Measurements from ENCODE around the gene ENTPD6. TPM values are rescaled to one million over a fixed set of nuclear protein-coding genes. Genes with fewer than 3 reads are reported as not detected.
"Not testable (repeated sequence)": the region's sequence is repeated elsewhere in the genome, so short reads cannot be mapped to it uniquely, and the experiment has no call there.

The ENTPD6 gene
- 29.3 and 32.4 TPM in 2 replicates for total RNA-seq (2014; rRNA removed; shearing (Covaris generic))

GRCh38 chr20:25195014-25195961 is at the start of gene ENTPD6:
Gene ENTPD6, plus strand, starts transcription at chr20:25195712. Its CDS starts 10,825 bp downstream, at chr20:25206537.
- peak; percentile 83 for DNase-seq (ENCODE audit: low read depth)

- DNase-seq (ENCODE audit: low read depth), result no peak
Observed at GRCh38 chr20:25146976-25147375, 48.5 kb upstream of the ENTPD6 start.

DNA sequence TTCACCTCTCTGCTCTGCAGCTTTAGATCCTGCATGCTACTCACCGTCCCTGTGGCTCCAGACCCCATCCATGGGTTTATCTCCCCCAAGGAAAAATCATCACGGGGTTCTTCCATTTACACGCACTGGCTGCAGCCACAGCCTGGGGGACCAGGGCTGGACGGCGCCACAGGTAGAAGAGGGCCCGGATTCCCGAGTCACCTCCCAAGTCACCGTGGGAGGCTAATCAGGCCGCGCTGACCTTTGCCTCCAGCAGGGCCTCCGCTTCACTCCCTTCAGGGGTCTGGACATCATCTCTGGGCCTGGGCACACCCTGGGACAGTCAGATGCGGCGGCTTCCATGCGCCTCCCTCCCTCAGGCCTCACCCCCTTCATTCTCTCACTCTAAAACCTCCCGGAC is 47.8 kb upstream of the ENTPD6 start:
- DNase-seq (ENCODE audit: low read depth), result no peak

DNA sequence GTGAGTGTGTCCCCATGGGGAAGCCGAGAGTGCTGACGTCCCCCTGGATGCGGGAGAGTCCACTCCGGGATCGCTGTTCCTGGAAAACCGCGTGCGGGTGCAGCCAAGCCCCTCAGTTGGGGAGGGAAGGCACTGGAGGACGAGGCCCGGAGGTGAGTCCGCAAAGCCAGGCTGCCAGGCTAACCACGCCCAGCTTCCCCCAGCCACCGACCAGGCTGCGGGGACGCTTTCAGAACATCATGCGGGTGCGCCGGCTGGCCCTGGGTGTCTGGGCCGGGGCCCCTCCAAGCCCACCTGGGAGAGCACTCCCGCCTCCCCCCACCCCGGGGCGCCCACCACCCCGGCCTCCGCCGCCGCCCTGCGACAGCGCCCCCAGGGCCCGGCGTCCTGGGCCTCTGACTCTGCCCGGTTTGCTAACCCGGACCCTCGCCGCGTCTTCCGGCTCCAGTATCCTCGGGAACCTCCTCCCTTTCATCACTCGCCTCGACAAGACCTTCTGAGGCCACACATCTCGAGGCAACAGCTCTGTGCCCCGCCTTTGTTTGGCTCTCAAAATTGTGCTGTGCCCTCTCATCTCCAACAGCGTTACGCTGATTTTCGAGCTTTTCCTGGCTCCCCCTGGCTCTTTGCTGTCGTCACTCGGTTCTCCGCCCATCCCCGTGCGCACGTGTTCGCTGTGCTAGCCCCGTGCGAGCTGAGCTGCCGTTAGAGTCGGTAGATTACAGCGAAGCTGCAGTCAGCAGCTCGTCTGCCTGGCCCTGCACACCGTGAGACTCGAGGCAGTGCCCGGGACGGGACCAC is 47.1 kb upstream of the ENTPD6 start:
- DNase-seq (ENCODE audit: low read depth), result peak; percentile 49

DNA sequence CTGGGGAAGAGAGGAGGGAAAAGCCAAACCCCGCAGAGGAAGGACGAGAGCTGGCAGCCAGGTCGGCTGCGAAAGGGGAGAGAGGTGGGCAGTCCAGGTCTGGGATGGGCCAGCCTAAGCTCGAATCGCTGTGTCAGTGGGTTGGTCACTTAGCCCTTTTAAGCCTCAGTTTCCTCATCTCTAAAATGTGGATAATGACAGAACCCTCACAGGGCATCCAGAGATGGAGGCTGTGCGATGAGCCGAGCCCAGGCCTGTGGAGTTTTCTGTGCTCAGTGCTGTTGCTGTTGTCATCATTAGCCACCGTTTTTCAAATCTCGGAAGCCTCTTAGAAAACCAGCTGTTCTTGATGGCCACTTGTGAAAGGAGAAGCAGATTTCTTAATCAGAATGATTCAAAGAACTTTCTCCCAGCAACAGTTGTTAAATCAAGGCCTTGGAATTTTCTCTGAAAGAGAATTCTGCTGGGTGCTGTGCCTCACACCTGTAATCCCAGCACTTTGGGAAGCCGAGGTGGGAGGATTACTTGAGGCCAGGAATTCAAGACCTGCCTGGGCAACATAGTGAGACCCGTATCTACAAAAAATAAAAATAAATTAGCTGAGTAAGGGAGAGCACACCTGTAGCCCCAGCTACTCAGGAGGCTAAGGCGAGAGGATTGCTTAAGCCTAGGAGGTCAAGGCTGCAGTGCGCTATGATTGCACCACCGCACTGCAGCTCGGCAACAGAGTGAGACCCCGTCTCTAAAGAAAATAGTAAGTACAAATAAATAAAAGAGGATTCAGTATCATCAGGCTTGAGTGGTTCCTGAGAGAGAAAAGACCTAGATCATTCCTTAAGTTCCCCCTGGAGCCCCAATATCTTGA is 46.3 kb upstream of the ENTPD6 start:
- DNase-seq (ENCODE audit: low read depth), result no peak

DNA sequence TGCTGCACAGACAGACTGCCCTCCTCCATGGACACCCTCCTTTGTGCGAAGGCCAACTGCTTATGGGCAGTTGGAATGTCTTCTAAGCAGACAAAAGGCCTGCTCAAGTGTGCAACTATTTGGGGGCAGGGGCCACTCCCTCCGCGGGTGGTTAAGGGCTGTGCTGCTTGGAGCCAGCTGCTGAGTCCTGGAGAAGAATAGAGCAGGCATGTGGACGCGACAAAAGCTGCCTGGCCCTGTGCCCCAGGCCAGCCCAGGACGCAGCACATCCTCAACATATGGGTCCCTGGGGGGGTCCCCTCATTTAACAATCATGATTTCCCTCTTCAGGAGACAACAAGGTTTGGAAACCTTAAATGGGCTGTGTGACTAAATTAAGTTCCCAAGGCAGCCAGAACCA is 45.5 kb upstream of the ENTPD6 start:
- no peak for DNase-seq (ENCODE audit: low read depth)

DNA sequence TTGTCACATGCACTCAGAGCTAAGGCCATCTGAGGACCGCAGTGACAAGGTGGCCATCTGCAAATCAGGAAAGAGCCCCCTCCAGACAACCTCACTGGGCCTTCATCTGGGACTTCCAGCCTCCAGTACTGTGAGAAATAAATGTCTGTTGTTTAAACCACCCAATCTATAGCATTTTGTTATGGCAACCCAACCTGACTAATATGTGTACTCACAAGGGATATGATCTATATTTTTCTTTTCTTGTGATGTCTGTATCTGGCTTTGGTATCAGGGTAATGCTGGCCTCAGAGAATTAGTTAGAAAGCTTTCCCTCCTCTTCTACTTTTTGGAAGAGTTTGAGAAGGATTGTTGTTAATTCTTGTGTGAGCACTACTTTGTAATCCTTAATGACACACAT is 37.5 kb upstream of the ENTPD6 start:
- no peak for DNase-seq (ENCODE audit: low read depth)

GRCh38 chr20:25160467-25160866 is 35.0 kb upstream of the ENTPD6 start:
- no peak for DNase-seq (ENCODE audit: low read depth)

GRCh38 chr20:25160897-25161296 is 34.6 kb upstream of the ENTPD6 start:
- DNase-seq (ENCODE audit: low read depth), result no peak

DNA sequence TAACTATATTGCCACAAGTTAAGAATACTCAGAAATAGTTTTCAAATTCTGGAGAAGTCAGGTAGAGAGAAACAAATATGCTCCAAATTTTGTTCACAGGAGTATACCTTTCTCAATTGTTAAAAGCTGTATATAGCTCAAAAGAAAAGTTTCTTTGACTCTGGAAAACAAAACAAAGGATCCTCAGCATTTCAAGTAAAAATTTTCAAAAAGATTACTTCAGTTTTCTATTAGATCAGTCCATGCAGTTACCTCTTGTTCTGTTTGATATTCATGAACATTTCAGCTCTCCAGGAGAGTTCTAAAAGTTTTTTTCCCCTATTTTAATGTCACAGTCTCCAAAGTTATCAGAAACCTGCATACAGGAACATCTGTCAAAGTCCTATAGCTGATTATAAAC is 30.4 kb upstream of the ENTPD6 start:
- no peak for DNase-seq (ENCODE audit: low read depth)

- not testable (repeated sequence) for DNase-seq (ENCODE audit: low read depth)
Observed at GRCh38 chr20:25166105-25166782, 29.3 kb upstream of the ENTPD6 start.

DNA sequence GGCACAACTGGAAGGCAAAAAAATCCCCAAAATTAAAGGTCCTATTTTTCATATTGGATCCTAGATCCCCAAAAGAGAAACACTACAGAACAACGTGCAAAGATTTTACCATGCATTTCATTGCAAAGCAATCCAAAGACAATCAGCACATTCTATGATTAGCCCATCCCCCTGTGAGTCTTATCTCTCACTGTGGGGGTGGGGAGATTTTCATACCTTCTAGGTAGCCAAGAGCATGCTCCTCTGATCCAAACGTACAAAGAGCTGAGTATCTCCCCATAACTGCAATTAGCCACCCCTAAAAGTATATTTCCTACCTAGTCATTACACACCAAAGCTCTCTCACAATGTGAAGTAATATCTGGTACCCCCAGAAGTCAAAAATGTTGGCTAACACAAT is 22.2 kb upstream of the ENTPD6 start:
- no peak for DNase-seq (ENCODE audit: low read depth)

- DNase-seq (ENCODE audit: low read depth), result peak; percentile 43
Observed at GRCh38 chr20:25173886-25174308, 21.6 kb upstream of the ENTPD6 start.

GRCh38 chr20:25176184-25176583 is 19.3 kb upstream of the ENTPD6 start:
- no peak for DNase-seq (ENCODE audit: low read depth)

DNA sequence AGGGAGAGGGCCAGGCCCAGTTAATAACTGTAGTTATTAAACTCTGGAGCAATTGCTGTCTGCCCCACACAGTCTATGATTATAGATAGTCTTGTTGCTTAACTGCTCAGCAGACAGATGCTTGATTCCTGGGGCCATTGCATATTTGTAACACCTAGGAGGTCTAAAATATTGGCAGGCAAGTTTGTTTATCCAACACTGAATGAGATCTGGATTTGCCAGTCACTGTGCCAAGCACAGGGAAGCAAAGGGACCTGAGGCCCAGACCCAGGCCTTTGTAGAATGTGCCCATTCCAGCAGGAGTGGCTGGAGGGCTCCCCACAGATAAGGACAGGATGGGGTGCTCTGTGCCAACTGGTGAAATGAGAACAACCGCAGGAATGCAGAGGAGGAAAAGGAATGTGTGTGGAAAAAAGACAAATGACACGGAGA is 17.6 kb upstream of the ENTPD6 start:
- peak; percentile 83 for DNase-seq (ENCODE audit: low read depth)

DNA sequence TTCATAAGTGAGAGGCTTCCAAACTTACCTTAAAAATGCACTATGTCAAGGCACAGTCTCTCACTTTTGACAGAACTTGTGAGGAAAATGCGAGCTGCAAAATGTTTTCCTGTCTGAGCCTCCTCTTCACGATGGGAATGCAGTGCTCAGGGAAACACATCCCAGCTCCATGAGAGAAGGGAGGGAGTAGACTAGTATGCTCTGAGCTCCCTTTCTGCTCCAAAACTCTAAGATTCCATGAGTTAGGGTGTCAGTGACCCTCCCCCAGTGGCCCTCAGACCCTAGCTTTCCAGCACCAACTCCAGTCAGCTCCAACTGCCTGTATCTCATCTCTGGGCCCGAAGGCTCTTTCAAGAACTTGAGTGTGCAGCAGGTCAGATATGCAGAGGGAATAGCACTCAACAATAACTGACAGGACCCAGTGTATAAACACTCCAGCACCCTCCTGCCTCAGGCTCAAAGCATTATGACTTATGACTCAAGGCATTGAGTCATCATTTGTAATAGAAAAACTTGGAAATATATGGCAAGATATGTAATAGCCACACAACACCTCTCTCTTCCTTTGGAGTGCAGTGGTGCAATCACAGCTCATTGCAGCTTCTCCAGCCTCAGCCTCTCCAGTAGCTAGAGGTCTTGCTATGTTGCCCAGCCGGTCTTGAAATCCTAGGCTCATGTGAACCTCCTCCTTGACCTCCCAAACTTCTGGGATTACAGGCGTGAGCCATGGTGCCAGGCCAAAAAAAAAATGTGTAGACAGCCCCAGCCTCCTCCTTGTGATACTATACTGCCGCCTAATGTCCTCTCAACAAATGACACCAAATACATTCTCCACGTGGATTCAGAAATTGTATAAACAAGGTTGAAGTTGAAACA is 16.7 kb upstream of the ENTPD6 start:
- peak; percentile 92 for DNase-seq (ENCODE audit: low read depth)

DNA sequence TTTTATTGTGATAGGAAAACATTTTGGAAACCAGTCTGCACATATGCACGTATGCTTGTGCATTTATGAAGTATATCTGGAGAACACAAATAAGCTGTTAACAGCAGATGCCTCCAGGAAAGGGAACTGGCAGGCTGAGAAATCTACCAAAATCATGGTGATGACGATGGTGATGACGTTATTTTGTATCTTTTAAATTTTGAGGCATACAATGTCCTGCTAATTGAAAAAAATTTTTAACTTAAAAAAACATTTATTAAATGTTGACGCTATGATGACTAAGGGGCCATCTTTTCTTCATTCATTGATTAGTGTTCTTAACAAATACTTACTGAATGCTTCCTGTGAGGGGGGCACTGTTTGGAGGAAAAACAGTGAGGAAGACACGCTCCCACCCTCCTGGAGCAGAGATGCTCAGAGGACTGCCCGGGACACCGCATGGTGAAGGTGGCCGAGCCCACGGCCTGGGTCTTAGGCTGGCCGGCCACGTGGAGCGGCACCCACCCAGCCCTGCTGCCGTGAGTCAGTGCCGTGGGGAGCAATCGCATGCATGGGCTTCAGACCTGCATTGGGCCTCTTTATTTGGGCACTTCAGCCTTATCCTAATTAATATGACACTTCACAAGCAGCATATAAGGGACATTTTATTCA is 15.9 kb upstream of the ENTPD6 start:
- DNase-seq (ENCODE audit: low read depth), result no peak

GRCh38 chr20:25184391-25184790 is 11.1 kb upstream of the ENTPD6 start:
- DNase-seq (ENCODE audit: low read depth), result not testable (repeated sequence)

DNA sequence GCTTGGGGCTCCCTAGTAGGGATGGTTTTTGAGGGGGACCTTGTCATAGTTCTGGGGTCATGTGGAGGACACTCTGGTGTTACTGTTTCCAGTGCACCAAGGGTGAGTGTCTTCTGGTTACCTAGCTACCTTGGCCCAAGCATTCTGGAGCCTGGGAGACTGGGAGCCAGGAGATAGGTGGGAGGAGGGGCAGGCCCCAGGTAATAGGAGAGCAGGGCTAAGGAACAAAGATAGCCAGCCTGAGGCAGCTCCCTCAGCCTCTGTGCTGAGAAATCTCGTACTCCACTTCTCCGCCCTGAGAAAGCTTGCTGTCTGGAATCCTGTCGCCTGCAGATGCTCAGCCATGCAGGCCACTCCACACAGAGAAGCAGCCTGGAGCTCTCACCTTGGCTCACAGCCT is 8.3 kb upstream of the ENTPD6 start:
- DNase-seq (ENCODE audit: low read depth), result no peak

Data from RPMI7951 (cell line).